ENCODE results near the gene MAPK9.
A peak's percentile ranks its signal among the peaks of the same experiment; 100 is the strongest.

The MAPK9 gene

DNA sequence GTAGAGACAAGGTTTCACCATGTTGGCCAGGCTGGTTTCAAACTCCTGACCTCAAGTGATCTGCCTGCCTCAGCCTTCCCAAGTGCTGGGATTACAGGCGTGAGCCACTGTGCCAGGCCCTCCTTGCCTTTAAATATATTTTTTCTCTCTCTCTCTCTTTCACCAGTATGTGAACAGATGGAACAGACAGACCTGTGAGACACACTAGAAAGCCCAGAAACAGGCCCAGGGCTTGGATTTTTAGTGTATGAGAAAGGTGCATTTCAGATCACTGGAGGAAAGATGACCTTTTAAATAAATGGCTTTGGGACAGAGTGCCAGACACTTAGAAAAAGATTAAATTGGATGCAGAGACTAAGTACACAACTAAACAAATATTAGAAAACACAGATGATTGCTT lies 86.0 kb downstream of the MAPK9 start:
- DNase-seq (ENCODE audit: low spot score), result peak; percentile 82

DNA sequence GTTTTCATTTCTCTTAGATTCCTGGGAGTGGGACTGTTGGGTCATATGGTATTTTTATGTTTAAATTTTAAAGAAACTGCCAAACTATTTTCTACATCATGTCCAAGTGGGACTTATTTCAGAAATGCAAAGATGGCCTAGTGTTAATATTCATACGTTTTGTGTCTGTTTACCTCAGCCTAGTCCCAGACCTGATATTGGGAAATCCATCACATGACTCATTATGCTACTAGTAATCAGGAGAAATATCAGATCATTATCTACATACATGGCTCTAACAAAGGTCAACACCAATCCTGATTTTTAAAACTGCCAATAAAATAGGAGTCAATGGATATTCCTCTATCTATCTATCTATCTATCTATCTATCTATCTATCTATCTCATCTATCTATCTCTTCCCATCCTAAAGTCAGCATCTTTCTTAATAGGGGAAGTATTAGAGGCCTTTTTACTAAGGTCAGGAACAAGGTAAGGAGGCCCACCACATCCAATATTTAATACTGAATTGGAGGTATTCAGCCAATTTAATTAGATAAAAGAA lies 87.5 kb downstream of the MAPK9 start:
- no peak for DNase-seq (ENCODE audit: low spot score)

DNA sequence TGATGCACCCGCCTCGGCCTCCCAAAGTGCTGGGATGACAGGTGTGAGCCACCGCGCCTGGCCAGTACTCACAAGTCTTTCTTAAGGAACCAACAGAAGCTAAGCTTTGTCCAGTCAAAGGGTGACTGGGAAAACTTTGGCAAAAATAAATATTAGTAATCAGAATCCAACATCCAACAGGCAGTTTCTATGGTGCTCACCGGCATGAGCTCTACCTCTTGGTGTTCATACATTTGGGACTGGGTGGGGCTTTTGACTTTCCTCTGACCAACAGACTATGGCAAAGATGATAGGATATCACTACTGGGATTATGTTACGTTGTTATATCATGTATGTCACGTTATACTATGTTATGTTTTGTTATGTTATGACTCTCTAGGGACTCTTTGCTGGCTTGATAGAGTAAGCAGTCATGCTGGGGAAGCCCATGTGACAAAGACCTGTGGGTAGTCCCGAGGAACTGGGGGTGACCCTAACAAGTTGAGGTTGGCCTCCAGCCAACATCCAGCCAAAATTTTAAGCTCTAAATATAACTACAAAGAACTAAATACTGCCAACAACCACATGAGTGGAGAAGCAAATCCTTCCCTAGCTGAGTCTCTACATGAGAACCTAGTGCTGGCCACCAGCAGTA lies 88.8 kb downstream of the MAPK9 start:
- DNase-seq (ENCODE audit: low spot score), result no peak

DNA sequence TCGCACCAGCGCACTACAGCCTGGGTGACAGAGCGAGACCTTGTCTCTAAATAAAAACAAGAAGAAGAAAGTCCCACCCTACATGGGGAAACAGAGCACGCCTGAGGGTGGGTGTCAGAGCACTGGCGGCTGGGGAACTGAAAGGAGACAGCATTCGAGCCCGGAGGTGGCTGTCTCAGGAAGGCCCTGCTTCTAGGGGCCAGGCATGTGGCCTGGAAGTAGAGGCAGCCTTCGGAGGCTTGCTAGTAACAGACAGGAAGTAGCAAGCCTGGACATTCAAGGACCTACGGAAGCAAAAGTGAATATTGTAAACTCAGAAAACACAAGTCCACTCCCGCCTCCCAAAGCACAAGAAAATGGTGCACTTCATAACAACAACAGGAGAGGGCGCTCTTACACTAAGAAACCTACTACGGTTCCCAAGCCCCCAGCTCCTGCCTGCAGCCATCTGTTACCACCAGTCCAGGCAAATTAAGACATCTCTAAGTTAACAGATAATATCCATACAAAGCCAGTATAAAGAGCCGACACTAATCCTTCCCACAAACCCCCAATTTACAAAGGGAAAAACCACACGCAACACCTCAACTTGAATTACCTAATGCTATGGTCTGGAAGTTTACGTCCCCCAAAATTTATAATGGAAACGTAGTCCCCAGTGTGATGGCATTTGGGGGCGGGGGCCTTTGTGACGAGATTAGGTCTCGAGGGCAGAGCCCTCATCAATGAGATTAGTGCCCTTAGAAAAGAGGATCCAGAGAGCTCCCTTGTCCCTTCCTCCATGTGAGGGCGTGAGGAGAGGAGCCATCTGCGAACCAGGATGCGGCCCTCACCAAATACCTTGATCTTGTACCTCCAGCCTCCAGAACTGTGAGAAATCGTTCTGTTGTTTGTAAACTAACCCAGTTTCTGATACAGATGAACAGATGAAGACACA lies 90.6 kb downstream of the MAPK9 start:
- peak; percentile 53 for DNase-seq (ENCODE audit: low spot score)

DNA sequence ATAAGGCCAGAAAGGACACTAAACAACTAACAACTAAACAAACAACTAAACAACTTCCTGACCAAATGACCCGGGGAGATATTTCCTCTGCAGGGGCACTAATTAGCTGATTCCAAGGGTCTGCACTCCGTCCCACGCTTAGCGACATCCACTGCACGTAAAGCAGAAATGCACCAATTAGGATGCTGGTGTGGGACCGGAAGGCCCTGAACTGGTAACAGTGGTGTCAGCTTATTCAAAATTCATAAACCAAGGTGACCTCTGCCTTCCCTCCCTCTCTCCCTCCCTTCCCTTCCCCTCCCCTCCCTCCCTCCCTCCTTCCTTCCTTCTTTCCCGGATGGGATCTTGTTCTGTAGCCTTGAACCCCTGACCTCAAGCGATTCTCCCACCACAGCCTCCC lies 92.5 kb downstream of the MAPK9 start:
- no peak for DNase-seq (ENCODE audit: low spot score)

DNA sequence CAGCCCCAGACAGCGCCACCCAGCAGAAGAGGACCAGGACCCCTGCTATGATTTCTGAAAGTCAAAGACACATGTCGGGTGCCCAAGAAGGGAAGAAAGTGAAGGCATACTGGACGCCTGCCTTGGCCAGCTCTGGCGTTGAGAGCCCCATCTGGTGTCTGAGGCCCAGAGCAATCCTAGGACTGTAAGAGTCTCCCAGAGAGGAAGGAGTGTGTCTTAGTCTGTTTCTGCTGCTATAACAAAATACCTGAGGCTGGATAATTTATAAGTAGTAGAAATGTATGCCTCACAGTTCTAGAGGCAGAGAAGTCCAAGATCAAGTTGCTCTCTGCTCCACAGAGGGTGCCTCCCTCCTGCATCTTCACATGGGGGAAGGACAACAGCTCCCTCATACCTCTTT lies 93.7 kb downstream of the MAPK9 start:
- no peak for DNase-seq (ENCODE audit: low spot score)

DNA sequence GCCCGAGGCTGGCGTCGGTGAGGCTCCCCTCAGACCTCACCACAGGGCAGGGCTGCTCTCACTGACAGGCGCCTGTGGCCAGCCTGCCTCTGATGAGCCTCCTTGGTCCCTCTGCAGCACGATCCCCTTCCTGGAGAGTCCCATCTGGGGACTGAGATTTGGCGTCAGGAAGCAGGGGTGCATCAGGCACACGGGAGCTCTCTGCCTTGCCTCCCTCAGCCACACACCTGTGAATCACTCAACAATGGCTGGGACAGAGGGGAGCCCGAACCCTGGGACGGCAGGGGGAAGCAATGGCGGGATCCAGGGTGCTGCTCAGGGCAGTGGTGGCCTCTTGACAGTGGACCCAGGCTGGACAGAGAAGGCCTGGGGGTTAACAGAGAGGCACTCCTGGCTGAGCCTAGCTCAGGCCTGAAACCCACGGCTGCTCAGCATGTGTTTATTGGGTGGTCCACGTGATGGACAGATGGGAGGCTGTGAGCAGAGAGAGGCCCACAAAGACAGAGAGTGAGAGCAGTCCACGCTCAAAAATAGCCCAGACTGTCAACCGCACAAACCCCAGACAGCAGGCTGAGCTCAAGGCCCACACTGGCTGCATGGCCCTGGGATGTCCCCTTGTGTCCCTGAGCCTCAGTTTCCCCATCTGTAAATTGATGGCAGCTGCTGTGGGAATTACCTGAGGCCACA lies 94.7 kb downstream of the MAPK9 start:
- peak; percentile 23 for DNase-seq (ENCODE audit: low spot score)

DNA sequence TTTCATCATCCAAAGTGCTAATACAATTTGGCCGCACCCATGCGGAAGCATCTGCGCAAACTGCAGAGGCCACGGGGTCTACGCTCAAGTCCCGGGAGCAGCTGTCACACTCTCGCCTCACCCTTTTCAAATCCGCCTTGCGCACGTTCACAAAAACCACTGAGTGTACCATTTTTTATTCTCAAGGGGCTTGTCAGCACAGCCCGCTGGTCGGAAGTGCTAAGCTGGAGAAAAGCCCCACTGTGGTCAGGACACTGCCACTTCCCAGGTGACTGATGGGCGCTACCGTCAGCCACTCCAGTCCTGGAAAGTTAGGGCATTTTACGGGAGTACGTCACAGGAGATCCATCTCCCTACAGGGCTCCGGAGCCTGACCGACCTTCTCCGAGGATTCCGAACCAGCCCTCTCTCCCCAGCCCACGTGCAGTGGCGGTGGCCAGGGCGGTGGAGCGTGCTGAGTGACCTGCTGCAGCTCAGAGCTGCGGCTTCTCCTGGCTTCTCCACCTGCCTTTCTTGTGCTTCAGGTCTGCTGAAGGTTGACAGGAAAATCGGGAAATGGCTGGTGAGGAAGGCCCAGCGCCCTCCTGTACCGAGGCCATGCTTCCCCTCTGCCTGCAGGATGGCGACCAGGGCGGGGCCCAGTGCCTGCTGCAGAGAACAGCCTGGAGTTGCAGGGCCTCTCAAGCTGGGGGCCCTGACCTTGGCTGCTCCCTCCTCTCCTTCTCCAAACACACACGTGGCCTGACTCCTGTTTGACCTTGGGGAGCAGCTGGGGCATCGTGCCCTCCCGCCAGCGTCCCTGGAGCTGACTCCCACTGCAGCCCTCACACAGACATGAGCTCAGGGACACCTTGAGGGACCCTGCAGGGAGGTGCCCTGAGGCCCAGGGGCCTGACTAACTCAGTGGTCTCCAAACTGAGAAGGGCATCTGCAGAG lies 97.2 kb downstream of the MAPK9 start:
- peak; percentile 70 for DNase-seq (ENCODE audit: low spot score)

DNA sequence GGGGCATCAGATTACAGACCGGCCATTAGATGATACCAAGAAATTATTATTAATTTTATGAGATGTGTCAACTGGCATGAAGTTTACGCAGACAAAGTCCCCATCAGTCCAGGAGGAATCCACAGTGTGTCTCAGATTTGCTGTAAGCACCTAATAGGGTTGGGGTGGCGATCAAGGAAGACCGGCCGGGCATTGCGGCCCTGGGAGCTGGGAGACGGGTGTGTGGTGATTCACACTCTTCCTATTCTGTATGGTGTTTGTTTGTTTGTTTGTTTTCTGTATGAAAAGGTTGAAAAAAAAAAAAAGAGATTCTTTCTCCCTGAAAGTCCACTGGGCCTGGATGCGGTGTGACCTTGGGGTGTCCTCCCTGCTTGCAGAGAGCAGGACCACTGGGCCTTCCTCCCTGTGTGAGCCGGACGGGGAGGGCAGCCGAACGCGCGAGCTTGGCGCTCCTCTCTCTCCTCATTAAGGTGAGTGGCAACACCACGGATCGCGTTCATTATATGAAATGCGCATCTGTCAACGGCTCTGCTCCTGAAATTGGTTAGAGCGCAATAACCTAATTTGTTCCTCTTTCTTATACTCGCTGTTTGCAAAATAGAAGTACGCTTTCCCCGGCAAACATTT lies 98.0 kb downstream of the MAPK9 start:
- no peak for DNase-seq (ENCODE audit: low spot score)

DNA sequence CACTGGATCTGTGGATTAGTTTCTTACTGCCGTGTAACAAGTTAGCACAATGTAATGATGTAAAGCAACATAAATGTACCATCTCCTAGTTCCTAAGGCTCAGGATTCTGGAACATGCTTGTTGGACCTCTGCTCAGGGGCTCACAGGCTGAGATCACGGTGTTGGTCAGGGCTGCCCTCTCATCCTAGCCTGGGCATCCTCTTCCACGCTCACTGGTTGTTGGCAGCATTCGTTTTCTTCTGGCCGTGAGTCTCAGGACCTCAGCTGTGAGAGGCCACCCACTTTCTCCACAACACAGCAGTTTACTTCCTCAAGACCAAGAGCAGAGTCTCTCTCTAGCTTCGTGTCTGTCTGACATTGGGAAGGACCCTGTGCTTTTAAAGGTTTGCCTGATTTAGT lies 100.2 kb downstream of the MAPK9 start:
- DNase-seq (ENCODE audit: low spot score), result peak; percentile 16

DNA sequence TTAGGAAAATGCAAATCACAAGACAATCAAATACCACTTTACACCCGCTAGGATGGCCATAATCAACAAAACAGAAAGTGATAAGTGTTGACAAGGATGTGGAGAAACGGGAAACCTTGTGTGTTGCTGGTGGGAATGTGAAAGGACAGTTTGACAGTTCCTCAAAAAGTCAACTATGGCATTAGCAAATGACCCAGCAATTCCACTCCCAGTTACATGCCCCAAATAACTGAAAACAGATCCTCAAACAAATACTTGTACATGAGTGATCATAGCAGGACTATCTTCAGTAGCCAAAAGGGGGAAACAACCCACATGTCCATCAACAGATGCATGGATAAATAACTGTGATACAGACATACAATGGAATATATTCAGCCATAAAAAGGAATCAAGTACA lies 104.1 kb downstream of the MAPK9 start:
- DNase-seq (ENCODE audit: low spot score), result no peak

Data from cerebellar cortex (tissue), 1 donor.